ENCODE measurements around the gene CRAMP1. TPM values are rescaled to one million over a fixed set of nuclear protein-coding genes. Genes with fewer than 3 reads are reported as not detected.

CRAMP1 gene
- total RNA-seq, 1 experiment from 2014 or later = 22.9 TPM

DNA sequence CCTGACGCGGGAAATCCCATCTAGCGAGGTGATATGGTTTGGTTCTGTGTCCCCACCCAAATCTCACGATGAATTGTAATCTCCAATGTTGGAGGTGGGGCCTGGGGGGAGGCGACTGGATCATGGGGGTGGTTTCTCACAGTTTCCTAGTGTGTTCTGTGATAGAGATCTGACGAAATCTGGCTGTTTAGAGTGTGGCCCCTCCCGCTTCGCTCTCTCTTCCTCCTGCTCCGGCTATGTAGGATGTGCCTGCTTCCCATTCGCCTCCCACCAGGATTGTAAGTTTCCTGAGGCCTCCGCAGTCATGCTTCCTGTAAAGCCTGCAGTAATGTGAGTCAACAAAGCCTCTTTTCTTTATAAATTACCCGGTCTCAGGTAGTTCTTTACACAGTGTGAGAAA is 31.9 kb upstream of the CRAMP1 start (continued):
- no peak for TF ChIP-seq YY1 (IDR thresholded peaks at IDR 0.05; ENCODE audit: extremely low read depth, insufficient replicate concordance, low read depth, low read length)

DNA sequence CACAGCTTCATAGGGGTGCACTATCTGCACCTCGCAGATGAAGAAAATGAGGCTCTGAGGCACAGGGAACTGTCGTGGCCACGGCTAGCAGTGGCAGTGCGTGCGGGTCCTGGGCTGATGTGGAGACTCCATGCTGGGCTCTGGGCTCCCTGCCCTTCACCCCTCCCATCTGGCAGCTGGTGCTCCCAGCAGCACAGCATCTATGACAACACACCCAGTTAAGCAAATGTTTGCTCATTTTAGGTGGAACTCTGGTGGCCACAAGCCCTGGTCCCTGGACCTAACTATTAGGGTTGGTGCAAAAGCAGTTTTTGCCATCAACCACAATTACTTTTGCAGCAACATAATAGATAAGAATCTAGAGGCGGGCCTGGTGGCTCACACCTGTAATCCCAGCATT is 31.2 kb upstream of the CRAMP1 start:
- TF ChIP-seq ZNF274 (IDR thresholded peaks at IDR 0.05; ENCODE audit: low read depth, low read length) (no peak), EGR1 (IDR thresholded peaks at IDR 0.05; ENCODE audit: low read depth) (no peak), ATF3 (IDR thresholded peaks at IDR 0.05) (no peak), TCF7L2 (IDR thresholded peaks at IDR 0.05; ENCODE audit: borderline replicate concordance, extremely low read depth, insufficient read depth, insufficient read length) (no peak), POLR2AphosphoS5 (IDR thresholded peaks at IDR 0.05; ENCODE audit: low read depth, low read length) (no peak)
- POLR2A ChIA-PET = no interaction called here
- intact Hi-C loops (cut with micrococcal nuclease) = no loop called here
- no peak for DNase-seq (ENCODE audit: low read depth, low spot score)
- no peak overlapping the region for H3K4me2 ChIP-seq (ENCODE audit: low read length)
- no peaks in the 10 kb centered on the region for H3K79me2 ChIP-seq (ENCODE audit: insufficient read depth, low read length)
- no peak overlapping the region for H3K4me3 ChIP-seq (replicated peaks in 1 of 2; ENCODE audit: low read depth in 1 of 2, low read length in 2 of 2)
- no peak for ATAC-seq
- no peak overlapping the region for H2AFZ ChIP-seq (ENCODE audit: low read depth, low read length, poor library complexity, severe bottlenecking)
- H3K36me3 ChIP-seq (ENCODE audit: control insufficient read depth in 1 of 2, insufficient read depth in 2 of 2, low read length in 2 of 2) = peaks cover 0 to 15% of the 10 kb centered on the region in 2 experiments; a peak in 2 of 4 replicates
- no peaks in the 10 kb centered on the region for H4K20me1 ChIP-seq (ENCODE audit: insufficient read depth)
- no peaks in the 10 kb centered on the region for H3K27me3 ChIP-seq (ENCODE audit: insufficient read depth, low read length)
- H3K27ac ChIP-seq (ENCODE audit: low read depth, low read length) = no peak overlapping the region
- H3K9me2 ChIP-seq (ENCODE audit: insufficient read depth) = no peaks in the 10 kb centered on the region
- no peak overlapping the region for H3K9ac ChIP-seq (ENCODE audit: low read length)
- no peaks in the 10 kb centered on the region for H3K4me1 ChIP-seq (ENCODE audit: control insufficient read depth in 1 of 2, insufficient read depth in 2 of 2, low read length in 2 of 2)
- no TSS peak for BruUV-seq (replicated peaks)
- H3K9me3 ChIP-seq (ENCODE audit: control insufficient read depth in 1 of 2, insufficient read depth in 1 of 2, low read depth in 1 of 2, low read length in 2 of 2) = no peaks in the 10 kb centered on the region
- CTCF ChIA-PET = no interaction called here
- RAD21 ChIA-PET (ENCODE audit: low non-redundant PET in 1 of 2, low total read pairs in 2 of 2, uncharacterized antibody in 2 of 2, unreplicated experiment in 2 of 2) = no interaction called here

DNA sequence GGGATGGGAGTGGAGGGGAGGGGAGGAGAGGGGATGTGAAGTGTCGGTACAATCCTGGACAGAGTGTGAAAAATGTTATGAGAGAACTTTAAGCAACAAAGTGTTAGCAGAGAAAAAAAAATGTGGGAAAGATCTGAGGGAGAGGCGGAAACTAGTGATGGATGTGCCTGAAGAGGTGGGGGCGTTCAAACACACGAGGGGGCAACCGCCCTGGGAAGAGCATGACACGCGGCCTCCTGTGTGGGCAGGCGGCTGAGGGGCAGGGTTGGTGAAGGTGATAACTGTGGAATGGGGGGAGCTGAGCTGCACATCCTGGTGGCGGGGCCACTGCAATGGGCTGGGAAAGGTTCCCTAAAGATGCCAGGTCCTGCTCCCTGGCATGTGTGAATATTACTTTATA is 30.4 kb upstream of the CRAMP1 start:
- H3K9me2 ChIP-seq (ENCODE audit: insufficient read depth) = no peaks in the 10 kb centered on the region
- no peaks in the 10 kb centered on the region for H3K79me2 ChIP-seq (ENCODE audit: insufficient read depth, low read length)
- H3K4me1 ChIP-seq (ENCODE audit: control insufficient read depth in 1 of 2, insufficient read depth in 2 of 2, low read length in 2 of 2) = no peaks in the 10 kb centered on the region
- CTCF ChIA-PET = no interaction called here
- H3K9ac ChIP-seq (ENCODE audit: low read length) = no peak overlapping the region
- no peak overlapping the region for H3K27ac ChIP-seq (ENCODE audit: low read depth, low read length)
- peaks cover 0 to 18% of the 10 kb centered on the region in 2 experiments; a peak in 2 of 4 replicates for H3K36me3 ChIP-seq (ENCODE audit: control insufficient read depth in 1 of 2, insufficient read depth in 2 of 2, low read length in 2 of 2)
- no peak overlapping the region for H2AFZ ChIP-seq (ENCODE audit: low read depth, low read length, poor library complexity, severe bottlenecking)
- POLR2A ChIA-PET = interaction anchor here (1.0 kb wide), 1 partner anchor 29 kb away, joined by 3 read pairs; no protein-coding TSS in a partner anchor
- TF ChIP-seq EZH2phosphoT487 (IDR thresholded peaks at IDR 0.05; ENCODE audit: borderline replicate concordance) = no peak
- H3K27me3 ChIP-seq (ENCODE audit: insufficient read depth, low read length) = no peaks in the 10 kb centered on the region
- BruUV-seq (replicated peaks) = no TSS peak
- no peak for ATAC-seq
- RAD21 ChIA-PET (ENCODE audit: low non-redundant PET in 1 of 2, low total read pairs in 2 of 2, uncharacterized antibody in 2 of 2, unreplicated experiment in 2 of 2) = no interaction called here
- intact Hi-C loops (cut with micrococcal nuclease) = no loop called here
- DNase-seq (ENCODE audit: low read depth, low spot score) = no peak
- no peaks in the 10 kb centered on the region for H3K9me3 ChIP-seq (ENCODE audit: control insufficient read depth in 1 of 2, insufficient read depth in 1 of 2, low read depth in 1 of 2, low read length in 2 of 2)
- H4K20me1 ChIP-seq (ENCODE audit: insufficient read depth) = no peaks in the 10 kb centered on the region
- no peak overlapping the region for H3K4me2 ChIP-seq (ENCODE audit: low read length)
- H3K4me3 ChIP-seq (replicated peaks in 1 of 2; ENCODE audit: low read depth in 1 of 2, low read length in 2 of 2) = no peak overlapping the region
